Liver (tissue), 9 donors: ENCODE results near the gene SLC30A5. TPM values are rescaled to one million over a fixed set of nuclear protein-coding genes. Genes with fewer than 3 reads are reported as not detected.

Experiments used
- DNase-seq: peaks from one replicate; pipeline ENCODE4 v3.0.0-alpha.2; 2017; ENCODE audit warnings: low spot score
- H3K27ac ChIP-seq, 2 donors: one replicate each; pipeline ENCODE4 v1.7.0; 2013; ENCODE audit warnings: inconsistent platforms in 2 of 2, low read length in 2 of 2, control low read depth in 1 of 2, low read depth in 1 of 2, mild to moderate bottlenecking in 1 of 2
- H3K27me3 ChIP-seq, 4 donors: one replicate each; pipeline versions ENCODE4 v1.6.1 to v1.7.0; 2013; ENCODE audit warnings: low read length in 3 of 4, inconsistent platforms in 1 of 4, mild to moderate bottlenecking in 1 of 4, moderate library complexity in 1 of 4; ENCODE audit not compliant: control insufficient read depth in 4 of 4, insufficient read depth in 4 of 4
- H3K36me3 ChIP-seq, 4 donors: one replicate each; pipeline versions ENCODE4 v1.6.1 to v1.7.0; 2013; ENCODE audit warnings: low read length in 3 of 4, mild to moderate bottlenecking in 3 of 4, low read depth in 1 of 4, moderate library complexity in 1 of 4; ENCODE audit not compliant: control insufficient read depth in 4 of 4, insufficient read depth in 3 of 4
- H3K4me1 ChIP-seq, 4 donors: one replicate each; pipeline versions ENCODE4 v1.6.1 to v1.7.0; 2013; ENCODE audit warnings: low read length in 3 of 4, mild to moderate bottlenecking in 3 of 4, moderate library complexity in 1 of 4; ENCODE audit not compliant: control insufficient read depth in 4 of 4, insufficient read depth in 4 of 4
- H3K4me3 ChIP-seq, 3 donors: one replicate each; pipeline versions ENCODE4 v1.6.1 to v1.7.0; 2013; ENCODE audit warnings: low read length in 3 of 3, control low read depth in 1 of 3, low read depth in 1 of 3, mild to moderate bottlenecking in 1 of 3
- H3K9ac ChIP-seq, 2 donors: one replicate each; pipeline ENCODE4 v1.7.0; 2013; ENCODE audit warnings: low read length in 2 of 2, mild to moderate bottlenecking in 2 of 2, moderate library complexity in 2 of 2, control low read depth in 1 of 2, low read depth in 1 of 2
- H3K9me3 ChIP-seq, 4 donors: one replicate each; pipeline versions ENCODE4 v1.6.1 to v1.7.0; 2013; ENCODE audit warnings: low read length in 3 of 4; ENCODE audit not compliant: control insufficient read depth in 4 of 4
- EGR1 ChIP-seq, 2 donors: IDR thresholded peaks; 2 replicates each; pipeline ENCODE4 v1.6.1; 2016 to 2018; ENCODE audit warnings: antibody characterized with exemption in 2 of 2, low read depth in 2 of 2
- FOXA1 ChIP-seq: IDR thresholded peaks from 2 replicates; pipeline ENCODE4 v1.6.1; 2016; ENCODE audit warnings: antibody characterized with exemption
- GABPA ChIP-seq, 2 donors: IDR thresholded peaks in 1 of 2; conservative IDR thresholded peaks in 1 of 2; 2 replicates each; pipeline ENCODE4 v1.6.1; 2016; ENCODE audit warnings: antibody characterized with exemption in 2 of 2, mild to moderate bottlenecking in 1 of 2, moderate library complexity in 1 of 2
- HNF4A ChIP-seq, 2 donors: conservative IDR thresholded peaks; 2 replicates each; pipeline ENCODE4 v1.6.1; 2016; ENCODE audit warnings: antibody characterized with exemption in 2 of 2, mild to moderate bottlenecking in 2 of 2
- HNF4G ChIP-seq: IDR thresholded peaks from 2 replicates; pipeline ENCODE4 v1.6.1; 2016; ENCODE audit warnings: antibody characterized with exemption
- JUND ChIP-seq, 2 donors: IDR thresholded peaks; 2 replicates each; pipeline ENCODE4 v1.6.1; 2016; ENCODE audit warnings: antibody characterized with exemption in 2 of 2
- NR2F2 ChIP-seq: IDR thresholded peaks from 2 replicates; pipeline ENCODE4 v1.6.1; 2016; ENCODE audit warnings: antibody characterized with exemption
- RAD21 ChIP-seq, 2 donors: IDR thresholded peaks; 2 replicates each; pipeline ENCODE4 v1.6.1; 2016; ENCODE audit warnings: antibody characterized with exemption in 2 of 2, mild to moderate bottlenecking in 2 of 2
- RXRA ChIP-seq, 2 donors: IDR thresholded peaks; 2 replicates each; pipeline ENCODE4 v1.6.1; 2017 to 2018; ENCODE audit warnings: antibody characterized with exemption in 2 of 2, mild to moderate bottlenecking in 1 of 2
- SP1 ChIP-seq: IDR thresholded peaks from 2 replicates; pipeline ENCODE4 v1.6.1; 2018; ENCODE audit warnings: antibody characterized with exemption, mild to moderate bottlenecking
- YY1 ChIP-seq: IDR thresholded peaks from 2 replicates; pipeline ENCODE4 v1.6.1; 2016; ENCODE audit warnings: antibody characterized with exemption, mild to moderate bottlenecking
- WGBS: extraction: QIAGEN DNeasy Blood & Tissue Kit; methylation state at CpG from one replicate; pipeline ENCODE4 v1.1.7; 2013; 5-methylcytosine and 5-hydroxymethylcytosine counted together
- polyA plus RNA-seq, 2 donors: library from polyadenylated mRNA; stranded (reverse) in 1 of 2; unstranded in 1 of 2; fragments of 200-250 nt in 1 of 2; fragments of >200 nt in 1 of 2; fragmentation: Nextera tagmentation in 1 of 2; extraction: Ambion mirVana in 1 of 2; gene quantifications; one replicate each; pipeline versions ENCODE4 v1.2.1 to v1.2.3, GENCODE V29; 2013 to 2015
- total RNA-seq, 2 donors: library from RNA; depleted of rRNA; stranded (reverse); fragments of >200 nt; gene quantifications; one replicate each; pipeline ENCODE4 v1.2.3, GENCODE V29; 2014
- TF ChIP-seq, protein P1 (sequence below): IDR thresholded peaks from 2 replicates; pipeline ENCODE4 v1.6.1; 2016; ENCODE audit warnings: antibody characterized with exemption, mild to moderate bottlenecking
- TF ChIP-seq, protein P2 (sequence below): IDR thresholded peaks from 2 replicates; pipeline ENCODE4 v1.6.1; 2016; ENCODE audit warnings: antibody characterized with exemption
- TF ChIP-seq, protein P3 (sequence below): fragments of 150-350 bp; IDR thresholded peaks from 2 replicates; pipeline ENCODE4 v1.5.1; 2017; ENCODE audit warnings: improper control_type of control experiment, low read depth, low read length; ENCODE audit not compliant: missing input control
- TF ChIP-seq, protein P4 (sequence below): IDR thresholded peaks from 2 replicates; pipeline ENCODE4 v1.6.1; 2016; ENCODE audit warnings: antibody characterized with exemption
- TF ChIP-seq, protein P5 (sequence below): IDR thresholded peaks from 2 replicates; pipeline ENCODE4 v1.6.1; 2016; ENCODE audit warnings: antibody characterized with exemption
- donor health status: healthy.
- donor health status: healthy.
- donor health status: healthy.
- donor health status: healthy.
- donor health status: healthy.

The SLC30A5 gene
- total and polyA plus RNA-seq, 4 donors: 15.5 to 37.8 (median 26.2) TPM

DNA sequence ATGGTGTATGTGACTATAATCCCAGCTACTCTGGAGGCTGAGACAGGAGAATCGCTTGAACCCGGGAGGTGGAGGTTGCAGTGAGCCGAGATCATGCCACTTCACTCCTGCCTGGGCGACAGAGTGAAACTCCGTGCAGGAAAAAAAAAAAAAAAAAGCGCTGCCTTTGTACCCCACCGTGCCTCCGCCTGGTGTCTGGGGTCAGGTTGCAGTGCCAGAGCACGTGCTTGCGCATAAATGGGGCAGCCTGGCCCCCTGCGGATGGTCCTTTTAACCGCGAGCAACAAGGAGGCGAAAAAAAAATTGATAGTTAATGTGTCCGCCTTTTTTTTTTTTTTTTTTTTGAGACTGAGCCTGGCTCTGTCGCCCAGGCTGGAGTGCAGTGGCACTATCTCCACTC, 66.8 kb downstream of the SLC30A5 start:
- H3K9me3 ChIP-seq: no peaks in the 10 kb centered on the region
- DNase-seq: no peak
- H3K9ac ChIP-seq: no peak overlapping the region
- H3K4me1 ChIP-seq: no peaks in the 10 kb centered on the region
- H3K27me3 ChIP-seq: no peaks in the 10 kb centered on the region
- H3K4me3 ChIP-seq: no peak overlapping the region
- WGBS: 93% methylated on average over 16 of the region's 16 CpGs
- TF ChIP-seq, protein P1, sequence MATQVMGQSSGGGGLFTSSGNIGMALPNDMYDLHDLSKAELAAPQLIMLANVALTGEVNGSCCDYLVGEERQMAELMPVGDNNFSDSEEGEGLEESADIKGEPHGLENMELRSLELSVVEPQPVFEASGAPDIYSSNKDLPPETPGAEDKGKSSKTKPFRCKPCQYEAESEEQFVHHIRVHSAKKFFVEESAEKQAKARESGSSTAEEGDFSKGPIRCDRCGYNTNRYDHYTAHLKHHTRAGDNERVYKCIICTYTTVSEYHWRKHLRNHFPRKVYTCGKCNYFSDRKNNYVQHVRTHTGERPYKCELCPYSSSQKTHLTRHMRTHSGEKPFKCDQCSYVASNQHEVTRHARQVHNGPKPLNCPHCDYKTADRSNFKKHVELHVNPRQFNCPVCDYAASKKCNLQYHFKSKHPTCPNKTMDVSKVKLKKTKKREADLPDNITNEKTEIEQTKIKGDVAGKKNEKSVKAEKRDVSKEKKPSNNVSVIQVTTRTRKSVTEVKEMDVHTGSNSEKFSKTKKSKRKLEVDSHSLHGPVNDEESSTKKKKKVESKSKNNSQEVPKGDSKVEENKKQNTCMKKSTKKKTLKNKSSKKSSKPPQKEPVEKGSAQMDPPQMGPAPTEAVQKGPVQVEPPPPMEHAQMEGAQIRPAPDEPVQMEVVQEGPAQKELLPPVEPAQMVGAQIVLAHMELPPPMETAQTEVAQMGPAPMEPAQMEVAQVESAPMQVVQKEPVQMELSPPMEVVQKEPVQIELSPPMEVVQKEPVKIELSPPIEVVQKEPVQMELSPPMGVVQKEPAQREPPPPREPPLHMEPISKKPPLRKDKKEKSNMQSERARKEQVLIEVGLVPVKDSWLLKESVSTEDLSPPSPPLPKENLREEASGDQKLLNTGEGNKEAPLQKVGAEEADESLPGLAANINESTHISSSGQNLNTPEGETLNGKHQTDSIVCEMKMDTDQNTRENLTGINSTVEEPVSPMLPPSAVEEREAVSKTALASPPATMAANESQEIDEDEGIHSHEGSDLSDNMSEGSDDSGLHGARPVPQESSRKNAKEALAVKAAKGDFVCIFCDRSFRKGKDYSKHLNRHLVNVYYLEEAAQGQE: no peak
- no peak for TF ChIP-seq JUND (IDR thresholded peaks at IDR 0.05)
- TF ChIP-seq, protein P2, sequence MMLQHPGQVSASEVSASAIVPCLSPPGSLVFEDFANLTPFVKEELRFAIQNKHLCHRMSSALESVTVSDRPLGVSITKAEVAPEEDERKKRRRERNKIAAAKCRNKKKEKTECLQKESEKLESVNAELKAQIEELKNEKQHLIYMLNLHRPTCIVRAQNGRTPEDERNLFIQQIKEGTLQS: no peak
- no peak for TF ChIP-seq HNF4A (conservative IDR thresholded peaks at IDR 0.05)
- no peak for TF ChIP-seq GABPA (IDR thresholded peaks at IDR 0.05 in 1 of 2, conservative IDR thresholded peaks at IDR 0.05 in 1 of 2)
- TF ChIP-seq HNF4G: no peak
- TF ChIP-seq, protein P3, sequence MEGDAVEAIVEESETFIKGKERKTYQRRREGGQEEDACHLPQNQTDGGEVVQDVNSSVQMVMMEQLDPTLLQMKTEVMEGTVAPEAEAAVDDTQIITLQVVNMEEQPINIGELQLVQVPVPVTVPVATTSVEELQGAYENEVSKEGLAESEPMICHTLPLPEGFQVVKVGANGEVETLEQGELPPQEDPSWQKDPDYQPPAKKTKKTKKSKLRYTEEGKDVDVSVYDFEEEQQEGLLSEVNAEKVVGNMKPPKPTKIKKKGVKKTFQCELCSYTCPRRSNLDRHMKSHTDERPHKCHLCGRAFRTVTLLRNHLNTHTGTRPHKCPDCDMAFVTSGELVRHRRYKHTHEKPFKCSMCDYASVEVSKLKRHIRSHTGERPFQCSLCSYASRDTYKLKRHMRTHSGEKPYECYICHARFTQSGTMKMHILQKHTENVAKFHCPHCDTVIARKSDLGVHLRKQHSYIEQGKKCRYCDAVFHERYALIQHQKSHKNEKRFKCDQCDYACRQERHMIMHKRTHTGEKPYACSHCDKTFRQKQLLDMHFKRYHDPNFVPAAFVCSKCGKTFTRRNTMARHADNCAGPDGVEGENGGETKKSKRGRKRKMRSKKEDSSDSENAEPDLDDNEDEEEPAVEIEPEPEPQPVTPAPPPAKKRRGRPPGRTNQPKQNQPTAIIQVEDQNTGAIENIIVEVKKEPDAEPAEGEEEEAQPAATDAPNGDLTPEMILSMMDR: no peak
- no peak for TF ChIP-seq EGR1 (IDR thresholded peaks at IDR 0.05; ENCODE audit: low read depth in 2 of 2)
- TF ChIP-seq RAD21 (IDR thresholded peaks at IDR 0.05): no peak
- no peak for TF ChIP-seq SP1
- TF ChIP-seq FOXA1: no peak
- no peak for TF ChIP-seq NR2F2
- TF ChIP-seq, protein P4, sequence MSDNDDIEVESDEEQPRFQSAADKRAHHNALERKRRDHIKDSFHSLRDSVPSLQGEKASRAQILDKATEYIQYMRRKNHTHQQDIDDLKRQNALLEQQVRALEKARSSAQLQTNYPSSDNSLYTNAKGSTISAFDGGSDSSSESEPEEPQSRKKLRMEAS: no peak
- TF ChIP-seq, protein P5, sequence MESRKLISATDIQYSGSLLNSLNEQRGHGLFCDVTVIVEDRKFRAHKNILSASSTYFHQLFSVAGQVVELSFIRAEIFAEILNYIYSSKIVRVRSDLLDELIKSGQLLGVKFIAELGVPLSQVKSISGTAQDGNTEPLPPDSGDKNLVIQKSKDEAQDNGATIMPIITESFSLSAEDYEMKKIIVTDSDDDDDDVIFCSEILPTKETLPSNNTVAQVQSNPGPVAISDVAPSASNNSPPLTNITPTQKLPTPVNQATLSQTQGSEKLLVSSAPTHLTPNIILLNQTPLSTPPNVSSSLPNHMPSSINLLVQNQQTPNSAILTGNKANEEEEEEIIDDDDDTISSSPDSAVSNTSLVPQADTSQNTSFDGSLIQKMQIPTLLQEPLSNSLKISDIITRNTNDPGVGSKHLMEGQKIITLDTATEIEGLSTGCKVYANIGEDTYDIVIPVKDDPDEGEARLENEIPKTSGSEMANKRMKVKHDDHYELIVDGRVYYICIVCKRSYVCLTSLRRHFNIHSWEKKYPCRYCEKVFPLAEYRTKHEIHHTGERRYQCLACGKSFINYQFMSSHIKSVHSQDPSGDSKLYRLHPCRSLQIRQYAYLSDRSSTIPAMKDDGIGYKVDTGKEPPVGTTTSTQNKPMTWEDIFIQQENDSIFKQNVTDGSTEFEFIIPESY: no peak
- no peak for TF ChIP-seq RXRA (IDR thresholded peaks at IDR 0.05)
- no peak for TF ChIP-seq YY1
- H3K27ac ChIP-seq: no peak overlapping the region
- H3K36me3 ChIP-seq: no peaks in the 10 kb centered on the region
